Peyer's patch (tissue), 4 donors: ENCODE measurements around the gene PNMA8C.

Experiments
- POLR2A ChIP-seq, 2 donors: fragments of 450-650 bp; IDR thresholded peaks; one replicate each; pipeline ENCODE4 v1.5.1; 2017; ENCODE audit warnings: antibody characterized with exemption in 2 of 2, mild to moderate bottlenecking in 2 of 2, moderate library complexity in 2 of 2
- TF ChIP-seq, protein P1 (sequence below), 6 experiments: fragments of 450-650 bp in 4 of 6; fragments of 200-600 bp in 2 of 6; sonication (generic) in 1 of 6; IDR thresholded peaks; one replicate each; pipeline ENCODE4 v1.5.1; 2017 to 2019; ENCODE audit warnings: antibody characterized with exemption in 6 of 6, mild to moderate bottlenecking in 3 of 6, moderate library complexity in 1 of 6

DNA sequence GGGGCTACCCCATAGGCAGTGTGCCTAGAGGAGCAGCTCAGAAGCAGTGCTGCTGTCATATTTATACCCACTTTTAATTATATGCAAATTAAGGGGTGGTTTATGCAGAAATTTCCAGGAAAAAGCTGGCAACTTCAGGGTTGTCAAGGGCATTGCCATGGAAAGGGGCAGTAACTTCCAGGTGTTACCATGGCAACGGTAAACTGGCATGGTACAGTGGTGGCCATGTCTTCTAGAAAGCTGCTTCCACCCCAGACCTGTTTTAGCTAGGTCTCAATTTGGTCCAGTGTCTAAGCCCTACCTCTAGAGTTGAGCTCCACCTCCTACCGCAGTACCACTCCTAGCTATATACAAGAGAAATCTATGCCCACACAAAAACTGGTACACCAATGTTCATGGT lies 31.3 kb upstream of the PNMA8C start:
- TF ChIP-seq, protein P1, sequence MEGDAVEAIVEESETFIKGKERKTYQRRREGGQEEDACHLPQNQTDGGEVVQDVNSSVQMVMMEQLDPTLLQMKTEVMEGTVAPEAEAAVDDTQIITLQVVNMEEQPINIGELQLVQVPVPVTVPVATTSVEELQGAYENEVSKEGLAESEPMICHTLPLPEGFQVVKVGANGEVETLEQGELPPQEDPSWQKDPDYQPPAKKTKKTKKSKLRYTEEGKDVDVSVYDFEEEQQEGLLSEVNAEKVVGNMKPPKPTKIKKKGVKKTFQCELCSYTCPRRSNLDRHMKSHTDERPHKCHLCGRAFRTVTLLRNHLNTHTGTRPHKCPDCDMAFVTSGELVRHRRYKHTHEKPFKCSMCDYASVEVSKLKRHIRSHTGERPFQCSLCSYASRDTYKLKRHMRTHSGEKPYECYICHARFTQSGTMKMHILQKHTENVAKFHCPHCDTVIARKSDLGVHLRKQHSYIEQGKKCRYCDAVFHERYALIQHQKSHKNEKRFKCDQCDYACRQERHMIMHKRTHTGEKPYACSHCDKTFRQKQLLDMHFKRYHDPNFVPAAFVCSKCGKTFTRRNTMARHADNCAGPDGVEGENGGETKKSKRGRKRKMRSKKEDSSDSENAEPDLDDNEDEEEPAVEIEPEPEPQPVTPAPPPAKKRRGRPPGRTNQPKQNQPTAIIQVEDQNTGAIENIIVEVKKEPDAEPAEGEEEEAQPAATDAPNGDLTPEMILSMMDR (IDR thresholded peaks at IDR 0.05): no peak
- no peak for TF ChIP-seq POLR2A (IDR thresholded peaks at IDR 0.05)
